Fibroblast of lung (primary cell): ENCODE data around the gene SMIM17. TPM values are rescaled to one million over a fixed set of nuclear protein-coding genes. Genes with fewer than 3 reads are reported as not detected.

ENCODE experiments used
- DNase-seq, 2 donors: peaks; one replicate each; pipeline versions ENCODE4 v3.0.0 to v3.0.0-alpha.2; 2010; ENCODE audit warnings: low read depth in 2 of 2
- H2AFZ ChIP-seq: 2 replicates; pipeline ENCODE4 v1.5.1; 2012; ENCODE audit warnings: low read length, control low read depth, inconsistent platforms
- H3K27ac ChIP-seq: 2 replicates; pipeline ENCODE4 v1.5.1; 2011; ENCODE audit warnings: low read length, control low read depth; ENCODE audit not compliant: insufficient read depth
- H3K27me3 ChIP-seq: 2 replicates; pipeline ENCODE4 v1.5.1; 2011; ENCODE audit warnings: mild to moderate bottlenecking, low read length; ENCODE audit not compliant: control insufficient read depth, insufficient read depth
- H3K36me3 ChIP-seq: 2 replicates; pipeline ENCODE4 v1.5.1; 2011; ENCODE audit warnings: low read length; ENCODE audit not compliant: control insufficient read depth, insufficient read depth
- H3K4me1 ChIP-seq: 2 replicates; pipeline ENCODE4 v1.5.1; 2011; ENCODE audit warnings: low read length; ENCODE audit not compliant: control insufficient read depth, insufficient read depth; ENCODE audit errors: extremely low read depth
- H3K4me2 ChIP-seq: 2 replicates; pipeline ENCODE4 v1.5.1; 2011; ENCODE audit warnings: low read length, control low read depth; ENCODE audit not compliant: insufficient read depth; ENCODE audit errors: extremely low read depth
- H3K4me3 ChIP-seq, 4 experiments: fragments of 200-600 bp in 1 of 4; sonication (generic) in 1 of 4; replicated peaks in 1 of 4; 2 replicates each; pipeline ENCODE4 v1.5.1; 2011 to 2016; ENCODE audit warnings: low read length in 4 of 4, low read depth in 3 of 4, mild to moderate bottlenecking in 3 of 4, control low read depth in 2 of 4, inconsistent platforms in 1 of 4, mixed read lengths in 1 of 4; ENCODE audit not compliant: insufficient read depth in 1 of 4; ENCODE audit errors: control extremely low read depth in 1 of 4
- H3K79me2 ChIP-seq: 2 replicates; pipeline ENCODE4 v1.5.1; 2012; ENCODE audit warnings: mild to moderate bottlenecking, low read length, inconsistent platforms; ENCODE audit not compliant: control insufficient read depth, insufficient read depth
- H3K9ac ChIP-seq: 2 replicates; pipeline ENCODE4 v1.5.1; 2011; ENCODE audit warnings: mild to moderate bottlenecking, low read length, control low read depth; ENCODE audit not compliant: insufficient read depth
- H3K9me3 ChIP-seq: 2 replicates; pipeline ENCODE4 v1.5.1; 2012; ENCODE audit warnings: low read depth, low read length; ENCODE audit not compliant: control insufficient read depth, insufficient read depth
- H4K20me1 ChIP-seq: 2 replicates; pipeline ENCODE4 v1.5.1; 2011; ENCODE audit warnings: low read length; ENCODE audit not compliant: control insufficient read depth, insufficient read depth; ENCODE audit errors: extremely low read depth
- EZH2 ChIP-seq: IDR thresholded peaks from 2 replicates; pipeline ENCODE4 v1.5.1; 2012; ENCODE audit warnings: low read length, control low read depth, mild to moderate bottlenecking; ENCODE audit errors: missing control alignments
- polyA plus RNA-seq, 2 donors: library from polyadenylated mRNA; depleted of rRNA in 1 of 2; stranded (reverse) in 1 of 2; unstranded in 1 of 2; fragments of >200 nt; gene quantifications; 2 replicates each; pipeline ENCODE4 v1.2.1, GENCODE V29; 2011 to 2012; ENCODE audit warnings: missing spikeins in 1 of 2
- total RNA-seq: library from RNA; depleted of rRNA; stranded (reverse); fragments of >200 nt; gene quantifications from 2 replicates; pipeline ENCODE4 v1.2.1, GENCODE V29; 2014
- TF ChIP-seq, protein P1 (sequence below), 2 donors: IDR thresholded peaks in 1 of 2; conservative IDR thresholded peaks in 1 of 2; 1 replicate in 1 of 2; 2 replicates in 1 of 2; pipeline ENCODE4 v1.5.1; 2011 to 2012; ENCODE audit warnings: low read length in 2 of 2, control low read depth in 1 of 2, inconsistent platforms in 1 of 2, low read depth in 1 of 2, mild to moderate bottlenecking in 1 of 2

Gene SMIM17
- total and polyA plus RNA-seq, 2 donors (not counting 1 experiment from before 2014, with no cell fraction given): 0.33 to 0.43 TPM

DNA sequence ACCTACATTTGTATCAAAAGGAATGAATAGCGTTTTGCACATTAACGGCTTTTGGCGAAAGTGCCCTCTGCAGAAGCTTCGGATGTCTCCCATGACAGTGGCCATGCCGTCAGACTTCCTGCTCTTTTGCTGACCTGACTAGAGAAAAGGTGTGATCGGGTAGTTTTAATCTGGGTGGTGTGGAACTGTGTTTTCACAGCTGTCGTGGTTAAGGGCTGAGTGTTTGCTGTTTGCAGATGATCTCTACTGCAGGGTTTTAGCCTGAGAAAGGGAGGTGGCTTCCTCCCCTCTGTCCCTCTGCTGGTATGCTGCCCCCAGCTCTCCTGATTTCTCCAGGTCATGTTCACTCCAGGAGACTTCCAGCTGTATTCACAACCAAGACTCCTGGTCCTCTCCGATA, 25.4 kb upstream of the SMIM17 start:
- Histone ChIP-seq H3K36me3 (peaks cover 6% of the 10 kb centered on the region), H3K4me3 (no peak overlapping the region), H3K4me2 (no peak overlapping the region), H3K9ac (no peak overlapping the region), H3K27me3 (no peaks in the 10 kb centered on the region), H3K27ac (no peak overlapping the region), H3K4me1 (no peaks in the 10 kb centered on the region), H2AFZ (no peak overlapping the region), H4K20me1 (no peaks in the 10 kb centered on the region), H3K79me2 (no peaks in the 10 kb centered on the region), H3K9me3 (no peaks in the 10 kb centered on the region)
- DNase-seq: no peak
- no peak for TF ChIP-seq EZH2
- TF ChIP-seq, protein P1, sequence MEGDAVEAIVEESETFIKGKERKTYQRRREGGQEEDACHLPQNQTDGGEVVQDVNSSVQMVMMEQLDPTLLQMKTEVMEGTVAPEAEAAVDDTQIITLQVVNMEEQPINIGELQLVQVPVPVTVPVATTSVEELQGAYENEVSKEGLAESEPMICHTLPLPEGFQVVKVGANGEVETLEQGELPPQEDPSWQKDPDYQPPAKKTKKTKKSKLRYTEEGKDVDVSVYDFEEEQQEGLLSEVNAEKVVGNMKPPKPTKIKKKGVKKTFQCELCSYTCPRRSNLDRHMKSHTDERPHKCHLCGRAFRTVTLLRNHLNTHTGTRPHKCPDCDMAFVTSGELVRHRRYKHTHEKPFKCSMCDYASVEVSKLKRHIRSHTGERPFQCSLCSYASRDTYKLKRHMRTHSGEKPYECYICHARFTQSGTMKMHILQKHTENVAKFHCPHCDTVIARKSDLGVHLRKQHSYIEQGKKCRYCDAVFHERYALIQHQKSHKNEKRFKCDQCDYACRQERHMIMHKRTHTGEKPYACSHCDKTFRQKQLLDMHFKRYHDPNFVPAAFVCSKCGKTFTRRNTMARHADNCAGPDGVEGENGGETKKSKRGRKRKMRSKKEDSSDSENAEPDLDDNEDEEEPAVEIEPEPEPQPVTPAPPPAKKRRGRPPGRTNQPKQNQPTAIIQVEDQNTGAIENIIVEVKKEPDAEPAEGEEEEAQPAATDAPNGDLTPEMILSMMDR (conservative IDR thresholded peaks at IDR 0.05 in 1 of 2, IDR thresholded peaks at IDR 0.05 in 1 of 2; ENCODE audit: low read depth in 1 of 2, low read length in 2 of 2): no peak

DNA sequence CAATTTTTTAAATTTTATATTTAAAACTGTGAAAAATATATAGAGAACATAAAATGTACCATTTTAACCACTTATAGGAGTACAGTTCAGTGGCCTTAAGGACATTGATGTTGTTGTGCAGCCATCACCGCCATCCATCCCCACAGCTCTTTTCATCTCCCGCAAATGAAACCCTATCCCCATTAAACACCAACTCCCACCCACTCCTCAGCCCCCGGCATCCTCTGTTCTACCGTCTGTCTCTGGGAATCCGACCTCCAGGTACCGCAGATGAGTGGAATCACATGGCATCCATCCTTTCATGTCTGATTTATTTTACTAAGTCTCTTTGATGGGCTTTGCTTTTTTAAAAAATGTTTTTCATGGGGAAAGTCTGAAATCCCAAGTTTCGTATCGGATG, 23.8 kb upstream of the SMIM17 start:
- TF ChIP-seq EZH2: no peak
- TF ChIP-seq, protein P1 (conservative IDR thresholded peaks at IDR 0.05 in 1 of 2, IDR thresholded peaks at IDR 0.05 in 1 of 2; ENCODE audit: low read depth in 1 of 2, low read length in 2 of 2): no peak
- H3K9me3 ChIP-seq: no peaks in the 10 kb centered on the region
- H3K4me2 ChIP-seq: no peak overlapping the region
- no peaks in the 10 kb centered on the region for H3K4me1 ChIP-seq
- no peaks in the 10 kb centered on the region for H4K20me1 ChIP-seq
- no peak for DNase-seq
- no peak overlapping the region for H2AFZ ChIP-seq
- peaks cover 6% of the 10 kb centered on the region for H3K36me3 ChIP-seq
- H3K9ac ChIP-seq: no peak overlapping the region
- H3K4me3 ChIP-seq: no peak overlapping the region
- H3K79me2 ChIP-seq: no peaks in the 10 kb centered on the region
- no peak overlapping the region for H3K27ac ChIP-seq
- no peaks in the 10 kb centered on the region for H3K27me3 ChIP-seq

DNA sequence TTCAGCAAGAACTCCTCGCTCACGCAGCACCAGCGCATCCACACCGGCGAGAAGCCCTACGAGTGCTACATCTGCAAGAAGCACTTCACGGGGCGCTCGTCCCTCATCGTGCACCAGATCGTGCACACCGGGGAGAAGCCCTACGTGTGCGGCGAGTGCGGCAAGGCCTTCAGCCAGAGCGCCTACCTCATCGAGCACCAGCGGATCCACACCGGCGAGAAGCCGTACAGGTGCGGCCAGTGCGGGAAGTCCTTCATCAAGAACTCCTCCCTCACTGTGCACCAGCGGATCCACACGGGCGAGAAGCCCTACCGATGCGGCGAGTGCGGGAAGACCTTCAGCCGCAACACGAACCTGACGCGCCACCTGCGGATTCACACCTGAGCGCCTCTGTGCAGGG, 20.6 kb upstream of the SMIM17 start:
- no peak overlapping the region for H3K9ac ChIP-seq
- no peak overlapping the region for H3K4me3 ChIP-seq
- H3K4me1 ChIP-seq: no peaks in the 10 kb centered on the region
- H3K27ac ChIP-seq: no peak overlapping the region
- H2AFZ ChIP-seq: no peak overlapping the region
- H3K4me2 ChIP-seq: no peak overlapping the region
- H4K20me1 ChIP-seq: no peaks in the 10 kb centered on the region
- H3K36me3 ChIP-seq: peaks cover 6% of the 10 kb centered on the region
- TF ChIP-seq, protein P1 (conservative IDR thresholded peaks at IDR 0.05 in 1 of 2, IDR thresholded peaks at IDR 0.05 in 1 of 2; ENCODE audit: low read depth in 1 of 2, low read length in 2 of 2): no peak
- no peak for TF ChIP-seq EZH2
- H3K27me3 ChIP-seq: no peaks in the 10 kb centered on the region
- no peaks in the 10 kb centered on the region for H3K79me2 ChIP-seq
- no peaks in the 10 kb centered on the region for H3K9me3 ChIP-seq
- DNase-seq: no peak
